HepG2 (cell line): ENCODE measurements around the gene CCNH.

Experiments used
- EZH2 ChIP-seq: conservative IDR thresholded peaks from 2 replicates; pipeline ENCODE4 v1.6.1; 2012; ENCODE audit warnings: mild to moderate bottlenecking, low read depth, low read length, moderate library complexity
- FOXK2 ChIP-seq: fragments of 450-650 bp; IDR thresholded peaks from 2 replicates; pipeline ENCODE4 v1.6.1; 2016
- HNRNPK ChIP-seq: fragments of 200-400 bp; formaldehyde crosslinking; IDR thresholded peaks from 2 replicates; pipeline ENCODE4 v1.6.1; 2018; ENCODE audit warnings: low read length, low read depth, moderate library complexity, mild to moderate bottlenecking; ENCODE audit not compliant: poor library complexity, severe bottlenecking
- JUNB ChIP-seq: sonication (generic); formaldehyde crosslinking; IDR thresholded peaks from 2 replicates; pipeline ENCODE4 v1.8.0; 2022; ENCODE audit warnings: missing genetic modification reagents, mild to moderate bottlenecking, borderline replicate concordance
- MYNN ChIP-seq: sonication (generic); formaldehyde crosslinking; IDR thresholded peaks from 2 replicates; pipeline ENCODE4 v1.4.0; 2020; ENCODE audit warnings: mild to moderate bottlenecking, low read depth, missing genetic modification reagents
- SIX4 ChIP-seq: sonication (generic); formaldehyde crosslinking; IDR thresholded peaks from 2 replicates; pipeline ENCODE4 v1.4.0; 2020; ENCODE audit warnings: missing genetic modification reagents
- ZNF552 ChIP-seq: sonication (generic); formaldehyde crosslinking; IDR thresholded peaks from 2 replicates; pipeline ENCODE4 v1.9.0; 2022; ENCODE audit warnings: missing genetic modification reagents, mild to moderate bottlenecking, borderline replicate concordance
- TF ChIP-seq, protein P1 (sequence below): sonication (generic); formaldehyde crosslinking; IDR thresholded peaks from 2 replicates; pipeline ENCODE4 v1.5.0; 2020; ENCODE audit warnings: missing genetic modification reagents
- TF ChIP-seq, protein P2 (sequence below): sonication (generic); formaldehyde crosslinking; IDR thresholded peaks from 2 replicates; pipeline ENCODE4 v1.5.0; 2020; ENCODE audit warnings: mild to moderate bottlenecking, missing genetic modification reagents, moderate library complexity
- TF ChIP-seq, protein P3 (sequence below): sonication (generic); formaldehyde crosslinking; IDR thresholded peaks from 2 replicates; pipeline ENCODE4 v1.4.0; 2020; ENCODE audit warnings: missing genetic modification reagents

DNA sequence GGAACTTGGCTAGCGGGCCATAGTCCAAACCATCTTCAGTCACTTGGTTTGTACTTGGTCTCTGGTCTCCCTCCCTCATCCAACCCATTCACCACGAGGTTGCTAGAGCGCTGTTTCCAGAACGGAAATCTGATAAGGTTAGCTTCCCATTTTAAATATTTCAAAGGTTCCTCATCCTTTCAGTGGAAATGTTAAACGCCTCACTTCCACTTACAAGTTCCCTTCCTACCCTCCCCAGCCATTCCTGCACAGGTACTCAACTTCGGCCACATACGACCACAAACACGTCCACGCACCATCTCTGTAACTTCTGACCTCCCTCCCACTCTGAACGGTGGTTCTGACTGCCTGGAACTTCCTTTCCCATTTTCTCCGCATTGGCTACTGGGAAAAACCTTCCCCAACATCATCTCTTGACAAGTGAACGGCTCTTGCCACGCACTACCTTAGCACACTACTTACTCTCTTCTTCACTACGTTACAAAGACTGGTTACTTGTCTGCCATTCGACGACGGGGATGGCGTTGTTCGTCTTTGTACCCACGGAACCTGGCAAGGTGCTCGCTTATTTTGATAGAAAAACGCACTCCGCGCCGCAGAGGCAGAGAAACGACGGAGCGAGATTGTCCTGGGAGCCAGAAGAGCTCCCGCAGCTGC, 629 bp downstream of the CCNH start:
- TF ChIP-seq EZH2 (no peak), HNRNPK (no peak), MYNN (CRISPR knock-in tag) (no peak), ZNF552 (no peak), JUNB (CRISPR knock-in tag) (no peak), SIX4 (CRISPR knock-in tag) (no peak), FOXK2 (no peak)
- TF ChIP-seq, protein P1, sequence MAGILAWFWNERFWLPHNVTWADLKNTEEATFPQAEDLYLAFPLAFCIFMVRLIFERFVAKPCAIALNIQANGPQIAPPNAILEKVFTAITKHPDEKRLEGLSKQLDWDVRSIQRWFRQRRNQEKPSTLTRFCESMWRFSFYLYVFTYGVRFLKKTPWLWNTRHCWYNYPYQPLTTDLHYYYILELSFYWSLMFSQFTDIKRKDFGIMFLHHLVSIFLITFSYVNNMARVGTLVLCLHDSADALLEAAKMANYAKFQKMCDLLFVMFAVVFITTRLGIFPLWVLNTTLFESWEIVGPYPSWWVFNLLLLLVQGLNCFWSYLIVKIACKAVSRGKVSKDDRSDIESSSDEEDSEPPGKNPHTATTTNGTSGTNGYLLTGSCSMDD (CRISPR knock-in tag) = no peak
- TF ChIP-seq, protein P2, sequence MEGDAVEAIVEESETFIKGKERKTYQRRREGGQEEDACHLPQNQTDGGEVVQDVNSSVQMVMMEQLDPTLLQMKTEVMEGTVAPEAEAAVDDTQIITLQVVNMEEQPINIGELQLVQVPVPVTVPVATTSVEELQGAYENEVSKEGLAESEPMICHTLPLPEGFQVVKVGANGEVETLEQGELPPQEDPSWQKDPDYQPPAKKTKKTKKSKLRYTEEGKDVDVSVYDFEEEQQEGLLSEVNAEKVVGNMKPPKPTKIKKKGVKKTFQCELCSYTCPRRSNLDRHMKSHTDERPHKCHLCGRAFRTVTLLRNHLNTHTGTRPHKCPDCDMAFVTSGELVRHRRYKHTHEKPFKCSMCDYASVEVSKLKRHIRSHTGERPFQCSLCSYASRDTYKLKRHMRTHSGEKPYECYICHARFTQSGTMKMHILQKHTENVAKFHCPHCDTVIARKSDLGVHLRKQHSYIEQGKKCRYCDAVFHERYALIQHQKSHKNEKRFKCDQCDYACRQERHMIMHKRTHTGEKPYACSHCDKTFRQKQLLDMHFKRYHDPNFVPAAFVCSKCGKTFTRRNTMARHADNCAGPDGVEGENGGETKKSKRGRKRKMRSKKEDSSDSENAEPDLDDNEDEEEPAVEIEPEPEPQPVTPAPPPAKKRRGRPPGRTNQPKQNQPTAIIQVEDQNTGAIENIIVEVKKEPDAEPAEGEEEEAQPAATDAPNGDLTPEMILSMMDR (CRISPR knock-in tag) = no peak
- TF ChIP-seq, protein P3, sequence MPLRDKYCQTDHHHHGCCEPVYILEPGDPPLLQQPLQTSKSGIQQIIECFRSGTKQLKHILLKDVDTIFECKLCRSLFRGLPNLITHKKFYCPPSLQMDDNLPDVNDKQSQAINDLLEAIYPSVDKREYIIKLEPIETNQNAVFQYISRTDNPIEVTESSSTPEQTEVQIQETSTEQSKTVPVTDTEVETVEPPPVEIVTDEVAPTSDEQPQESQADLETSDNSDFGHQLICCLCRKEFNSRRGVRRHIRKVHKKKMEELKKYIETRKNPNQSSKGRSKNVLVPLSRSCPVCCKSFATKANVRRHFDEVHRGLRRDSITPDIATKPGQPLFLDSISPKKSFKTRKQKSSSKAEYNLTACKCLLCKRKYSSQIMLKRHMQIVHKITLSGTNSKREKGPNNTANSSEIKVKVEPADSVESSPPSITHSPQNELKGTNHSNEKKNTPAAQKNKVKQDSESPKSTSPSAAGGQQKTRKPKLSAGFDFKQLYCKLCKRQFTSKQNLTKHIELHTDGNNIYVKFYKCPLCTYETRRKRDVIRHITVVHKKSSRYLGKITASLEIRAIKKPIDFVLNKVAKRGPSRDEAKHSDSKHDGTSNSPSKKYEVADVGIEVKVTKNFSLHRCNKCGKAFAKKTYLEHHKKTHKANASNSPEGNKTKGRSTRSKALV (CRISPR knock-in tag) = no peak
